Measurements from ENCODE around the gene PAX2.

DNA sequence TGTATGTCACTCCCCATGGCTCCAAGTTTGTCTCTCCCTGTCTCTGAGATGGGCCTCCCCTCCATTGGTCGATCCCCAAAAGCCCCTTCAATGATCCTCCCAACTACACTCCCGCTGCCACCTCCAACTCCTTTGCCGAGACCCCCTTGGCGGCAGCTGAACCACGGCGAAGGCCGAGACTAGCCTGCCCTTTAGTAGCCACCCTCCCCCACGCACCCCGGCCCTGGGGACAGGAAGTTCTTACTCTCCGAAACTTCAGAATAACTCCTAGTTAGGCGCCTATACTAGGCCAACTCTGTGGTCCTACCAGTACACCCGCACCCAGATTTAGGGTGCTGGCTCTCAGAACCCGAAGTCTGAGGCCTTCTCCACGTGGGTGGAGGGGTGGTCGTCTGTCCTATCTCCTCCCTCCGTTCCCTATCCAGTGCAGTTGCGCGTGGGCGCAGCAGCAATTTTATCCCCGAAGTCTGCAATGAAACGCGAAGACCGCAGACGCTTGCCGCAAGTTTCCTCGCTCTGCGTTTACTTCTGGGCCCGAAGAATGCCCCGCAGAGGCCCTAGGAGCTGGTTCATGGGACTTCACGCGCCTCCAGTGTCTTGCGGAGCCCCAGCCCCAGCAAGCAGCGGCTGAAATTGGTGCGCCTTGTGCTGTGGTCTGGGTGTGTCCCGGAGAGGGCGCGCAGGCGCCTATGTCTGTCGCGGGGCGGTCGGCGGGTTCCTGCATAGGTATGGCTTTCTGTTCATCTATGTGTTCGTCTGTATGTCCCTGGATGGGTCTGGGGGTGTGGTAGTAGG is 84.7 kb downstream of the PAX2 start:
- TF ChIP-seq CTCF (IDR thresholded peaks at IDR 0.05; ENCODE audit: low read length) (no peak), EZH2 (optimal IDR thresholded peaks at IDR 0.05; ENCODE audit: low read depth, low read length) (peak; percentile 41)
